NCI-H128 (cell line): Measurements from ENCODE around the gene STPG2.

ENCODE experiments used
- DNase-seq: peaks from one replicate; lab custom pipeline; 2025; ENCODE audit not compliant: unreplicated experiment; lab: John Stamatoyannopoulos, UW

Gene STPG2

GRCh38 chr4:98094118-98094517, 49.2 kb downstream of the STPG2 start:
- DNase-seq = no peak

GRCh38 chr4:98093662-98094061, 49.6 kb downstream of the STPG2 start:
- no peak for DNase-seq

GRCh38 chr4:98092833-98093439, 50.3 kb downstream of the STPG2 start:
- no peak for DNase-seq

GRCh38 chr4:98081936-98082335, 61.3 kb downstream of the STPG2 start:
- DNase-seq = no peak

- no peak for DNase-seq
Measured at GRCh38 chr4:98068495-98068894, 74.8 kb downstream of the STPG2 start.

GRCh38 chr4:98055800-98056501, 87.3 kb downstream of the STPG2 start:
- DNase-seq = no peak

- no peak for DNase-seq
Measured at GRCh38 chr4:98046665-98047064, 96.6 kb downstream of the STPG2 start.

- no peak for DNase-seq
Measured at GRCh38 chr4:98030059-98030458, 113.2 kb downstream of the STPG2 start.

- no peak for DNase-seq
Measured at GRCh38 chr4:98027827-98028226, 115.4 kb downstream of the STPG2 start.

- DNase-seq = no peak
Measured at GRCh38 chr4:98026362-98026761, 116.9 kb downstream of the STPG2 start.

GRCh38 chr4:98006814-98007412, 136.4 kb downstream of the STPG2 start:
- no peak for DNase-seq

- no peak for DNase-seq
Measured at GRCh38 chr4:98006060-98006459, 137.2 kb downstream of the STPG2 start.

GRCh38 chr4:98000940-98001339, 142.3 kb downstream of the STPG2 start:
- no peak for DNase-seq

GRCh38 chr4:97998203-97998602, 145.1 kb downstream of the STPG2 start:
- DNase-seq = no peak

GRCh38 chr4:97994765-97995465, 148.4 kb downstream of the STPG2 start:
- no peak for DNase-seq

GRCh38 chr4:97990409-97990808, 152.9 kb downstream of the STPG2 start:
- DNase-seq = no peak

- DNase-seq = no peak
Measured at GRCh38 chr4:97987019-97987648, 156.1 kb downstream of the STPG2 start.

- no peak for DNase-seq
Measured at GRCh38 chr4:97984545-97985131, 158.6 kb downstream of the STPG2 start.

GRCh38 chr4:97978791-97979488, 164.3 kb downstream of the STPG2 start:
- DNase-seq = no peak

- DNase-seq = no peak
Measured at GRCh38 chr4:97953171-97953941, 189.9 kb downstream of the STPG2 start.
